Activated CD8-positive, alpha-beta T cell treated with anti-CD3 and anti-CD28 coated beads, Interleukin-2, amount 10 ng/mL, durations not matched to agents 7 days and 5 days (primary cell): ENCODE results near the gene EXOC6. TPM values are rescaled to one million over a fixed set of nuclear protein-coding genes. Genes with fewer than 3 reads are reported as not detected.
A peak's percentile ranks its signal among the peaks of the same experiment; 100 is the strongest.

ENCODE experiments used
- ATAC-seq: fragments of 150-1000 bp; cut with Tn5 transposase; one replicate; pipeline ENCODE4 v1.10.0; 2021; ENCODE audit warnings: moderate library complexity
- CTCF ChIA-PET: fragments of 350-600 bp; sonication (Branson Sonifier 250); formaldehyde crosslinking; loops from one replicate; lab custom pipeline; 2021; ENCODE audit warnings: antibody characterized with exemption; lab: Charles Lee
- POLR2A ChIA-PET: fragments of 350-600 bp; sonication (Branson Sonifier 250); formaldehyde crosslinking; loops from one replicate; lab custom pipeline; 2021; ENCODE audit warnings: antibody characterized with exemption; lab: Charles Lee
- DNase-seq: peaks from one replicate; pipeline ENCODE4 v3.0.0-alpha.2; 2020
- H3K27ac Mint-ChIP-seq: one replicate; pipeline ENCODE4 v1.8.0; 2021; ENCODE audit warnings: mild to moderate bottlenecking, mixed read lengths
- H3K27me3 Mint-ChIP-seq: one replicate; pipeline ENCODE4 v1.8.0; 2021; ENCODE audit warnings: low read depth, mixed read lengths
- H3K36me3 Mint-ChIP-seq: one replicate; pipeline ENCODE4 v1.8.0; 2021; ENCODE audit warnings: low read depth, mixed read lengths
- H3K4me1 Mint-ChIP-seq: one replicate; pipeline ENCODE4 v1.8.0; 2021; ENCODE audit warnings: low read depth, mixed read lengths
- H3K4me3 Mint-ChIP-seq: one replicate; pipeline ENCODE4 v1.8.0; 2021; ENCODE audit warnings: mild to moderate bottlenecking, mixed read lengths
- H3K9me3 Mint-ChIP-seq: one replicate; pipeline ENCODE4 v1.8.0; 2022; ENCODE audit warnings: mixed read lengths; ENCODE audit not compliant: insufficient read depth
- total RNA-seq, 2 experiments: library from RNA; stranded (reverse); gene quantifications; one replicate each; pipeline ENCODE4 v1.2.3, GENCODE V29; 2021

Gene EXOC6
- total RNA-seq, 2 experiments from 2014 or later = 11.7 to 12.5 TPM

- no peaks in the 10 kb centered on the region for H3K36me3 Mint-ChIP-seq
- ChIA-PET CTCF (interaction anchor here (0.7 to 2.2 kb wide), 2 partner anchors 11 to 19 kb away, joined by 3 to 8 read pairs; no protein-coding TSS in a partner anchor), POLR2A (no interaction called here)
- H3K4me3 Mint-ChIP-seq = no peak overlapping the region
- peaks cover 9% of the 10 kb centered on the region for H3K4me1 Mint-ChIP-seq
- H3K27me3 Mint-ChIP-seq = peaks cover 5% of the 10 kb centered on the region
- H3K9me3 Mint-ChIP-seq = no peaks in the 10 kb centered on the region
- DNase-seq (no peak), ATAC-seq (no peak)
- H3K27ac Mint-ChIP-seq = no peak overlapping the region
These were observed 25.4 kb upstream of the EXOC6 start for GRCh38 chr10:92822964-92823363.

GRCh38 chr10:92826061-92826460 lies 22.3 kb upstream of the EXOC6 start:
- ChIA-PET CTCF (no interaction called here), POLR2A (no interaction called here)
- peaks cover 4% of the 10 kb centered on the region for H3K9me3 Mint-ChIP-seq
- H3K4me1 Mint-ChIP-seq = peaks cover 16% of the 10 kb centered on the region
- peaks cover 7% of the 10 kb centered on the region for H3K27me3 Mint-ChIP-seq
- DNase-seq (no peak), ATAC-seq (no peak)
- H3K4me3 Mint-ChIP-seq = no peak overlapping the region
- no peaks in the 10 kb centered on the region for H3K36me3 Mint-ChIP-seq
- no peak overlapping the region for H3K27ac Mint-ChIP-seq

- peaks cover 18% of the 10 kb centered on the region for H3K4me1 Mint-ChIP-seq
- ChIA-PET POLR2A (no interaction called here), CTCF (no interaction called here)
- no peaks in the 10 kb centered on the region for H3K36me3 Mint-ChIP-seq
- no peak overlapping the region for H3K4me3 Mint-ChIP-seq
- DNase-seq (no peak), ATAC-seq (no peak)
- H3K27ac Mint-ChIP-seq = no peak overlapping the region
- peaks cover 4% of the 10 kb centered on the region for H3K9me3 Mint-ChIP-seq
- H3K27me3 Mint-ChIP-seq = peaks cover 7% of the 10 kb centered on the region
These were observed 21.8 kb upstream of the EXOC6 start for GRCh38 chr10:92826504-92826903.

GRCh38 chr10:92829042-92829785 lies 19.1 kb upstream of the EXOC6 start:
- H3K9me3 Mint-ChIP-seq = peaks cover 4% of the 10 kb centered on the region
- H3K4me3 Mint-ChIP-seq = no peak overlapping the region
- ChIA-PET POLR2A (no interaction called here), CTCF (no interaction called here)
- no peak overlapping the region for H3K27ac Mint-ChIP-seq
- no peak for DNase-seq
- H3K36me3 Mint-ChIP-seq = no peaks in the 10 kb centered on the region
- peaks cover 10% of the 10 kb centered on the region for H3K4me1 Mint-ChIP-seq
- ATAC-seq = no peak
- H3K27me3 Mint-ChIP-seq = peaks cover 7% of the 10 kb centered on the region

- DNase-seq (no peak), ATAC-seq (no peak)
- H3K4me1 Mint-ChIP-seq = peaks cover 10% of the 10 kb centered on the region
- H3K4me3 Mint-ChIP-seq = no peak overlapping the region
- H3K27ac Mint-ChIP-seq = no peak overlapping the region
- POLR2A ChIA-PET = no interaction called here
- peaks cover 6% of the 10 kb centered on the region for H3K27me3 Mint-ChIP-seq
- CTCF ChIA-PET = no interaction called here
- no peaks in the 10 kb centered on the region for H3K36me3 Mint-ChIP-seq
- peaks cover 4% of the 10 kb centered on the region for H3K9me3 Mint-ChIP-seq
These were observed 18.4 kb upstream of the EXOC6 start for GRCh38 chr10:92829786-92830377.

- H3K27ac Mint-ChIP-seq = peak overlapping the region; percentile 76
- peak; percentile 39 for DNase-seq
- ChIA-PET POLR2A (no interaction called here), CTCF (no interaction called here)
- H3K36me3 Mint-ChIP-seq = no peaks in the 10 kb centered on the region
- ATAC-seq = peak; percentile 74
- peaks cover 4% of the 10 kb centered on the region for H3K9me3 Mint-ChIP-seq
- H3K27me3 Mint-ChIP-seq = peaks cover 6% of the 10 kb centered on the region
- H3K4me1 Mint-ChIP-seq = peaks cover 10% of the 10 kb centered on the region
- H3K4me3 Mint-ChIP-seq = peak overlapping the region; percentile 35
These were observed 17.6 kb upstream of the EXOC6 start for GRCh38 chr10:92830478-92831389.

GRCh38 chr10:92832121-92832520 lies 16.2 kb upstream of the EXOC6 start:
- Mint-ChIP-seq H3K9me3 (peaks cover 4% of the 10 kb centered on the region), H3K4me3 (no peak overlapping the region), H3K27me3 (peaks cover 2% of the 10 kb centered on the region), H3K4me1 (peaks cover 8% of the 10 kb centered on the region), H3K27ac (no peak overlapping the region), H3K36me3 (no peaks in the 10 kb centered on the region)
- CTCF ChIA-PET = interaction anchor here (3.7 kb wide), 1 partner anchor 11 kb away, joined by 36 read pairs; no protein-coding TSS in a partner anchor
- DNase-seq = no peak
- ATAC-seq = no peak
- POLR2A ChIA-PET = no interaction called here

GRCh38 chr10:92832998-92833650 lies 15.2 kb upstream of the EXOC6 start:
- H3K27ac Mint-ChIP-seq = no peak overlapping the region
- DNase-seq = no peak
- H3K4me3 Mint-ChIP-seq = no peak overlapping the region
- no peaks in the 10 kb centered on the region for H3K36me3 Mint-ChIP-seq
- peaks cover 11% of the 10 kb centered on the region for H3K4me1 Mint-ChIP-seq
- POLR2A ChIA-PET = no interaction called here
- peaks cover 2% of the 10 kb centered on the region for H3K27me3 Mint-ChIP-seq
- CTCF ChIA-PET = interaction anchor here (1.9 to 6.6 kb wide), 3 partner anchors 10 to 15 kb away, joined by 6 to 58 read pairs (median 36); partner anchors contain the start of gene EXOC6
- ATAC-seq = no peak
- peaks cover 4% of the 10 kb centered on the region for H3K9me3 Mint-ChIP-seq

GRCh38 chr10:92834331-92834730 lies 14.0 kb upstream of the EXOC6 start:
- H3K4me3 Mint-ChIP-seq = no peak overlapping the region
- ChIA-PET POLR2A (interaction anchor here (1.6 kb wide), 1 partner anchor 14 kb away, joined by 5 read pairs; the partner anchor contains the start of gene EXOC6), CTCF (interaction anchor here (0.9 to 6.6 kb wide), 4 partner anchors 8 to 14 kb away, joined by 3 to 58 read pairs (median 21); partner anchors contain the start of gene EXOC6)
- peaks cover 11% of the 10 kb centered on the region for H3K4me1 Mint-ChIP-seq
- no peaks in the 10 kb centered on the region for H3K36me3 Mint-ChIP-seq
- H3K9me3 Mint-ChIP-seq = peaks cover 4% of the 10 kb centered on the region
- H3K27me3 Mint-ChIP-seq = peaks cover under 1% of the 10 kb centered on the region
- no peak for DNase-seq
- H3K27ac Mint-ChIP-seq = no peak overlapping the region
- no peak for ATAC-seq

- Mint-ChIP-seq H3K9me3 (peaks cover 4% of the 10 kb centered on the region), H3K27ac (no peak overlapping the region), H3K36me3 (no peaks in the 10 kb centered on the region), H3K27me3 (no peaks in the 10 kb centered on the region), H3K4me1 (peaks cover 11% of the 10 kb centered on the region), H3K4me3 (no peak overlapping the region)
- no peak for DNase-seq
- ATAC-seq = no peak
- ChIA-PET CTCF (interaction anchor here (0.9 to 6.6 kb wide), 4 partner anchors 8 to 62 kb away, joined by 3 to 58 read pairs (median 21); partner anchors contain the start of gene EXOC6), POLR2A (interaction anchor here (1.6 kb wide), 1 partner anchor 13 kb away, joined by 5 read pairs; the partner anchor contains the start of gene EXOC6)
These were observed 13.3 kb upstream of the EXOC6 start for GRCh38 chr10:92834986-92835385.

GRCh38 chr10:92837456-92837855 lies 10.9 kb upstream of the EXOC6 start:
- H3K4me3 Mint-ChIP-seq = no peak overlapping the region
- CTCF ChIA-PET = interaction anchor here (1.4 to 6.6 kb wide), 4 partner anchors 11 to 48 kb away, joined by 3 to 58 read pairs (median 6); partner anchors contain the start of gene EXOC6
- H3K27ac Mint-ChIP-seq = no peak overlapping the region
- no peaks in the 10 kb centered on the region for H3K27me3 Mint-ChIP-seq
- POLR2A ChIA-PET = interaction anchor here (1.3 to 2.3 kb wide), 2 partner anchors 9 to 11 kb away, joined by 4 to 14 read pairs; partner anchors contain the start of gene EXOC6
- no peaks in the 10 kb centered on the region for H3K36me3 Mint-ChIP-seq
- DNase-seq = no peak
- no peaks in the 10 kb centered on the region for H3K9me3 Mint-ChIP-seq
- ATAC-seq = peak; percentile 30
- H3K4me1 Mint-ChIP-seq = peaks cover 3% of the 10 kb centered on the region
